HCT116 (cell line): ENCODE data around the gene SYMPK. TPM values are rescaled to one million over a fixed set of nuclear protein-coding genes. Genes with fewer than 3 reads are reported as not detected.

ENCODE experiments used
- total RNA-seq: library from RNA; stranded (reverse); gene quantifications from one replicate; pipeline ENCODE4 v1.2.1, GENCODE V29; 2021; ENCODE audit not compliant: unreplicated experiment

SYMPK gene
- total RNA-seq, 1 experiment from 2014 or later = 117 TPM

Other genes starting within 250 kb of the SYMPK start
- gene EML2, start 223.8 kb downstream of the SYMPK start, total RNA-seq = 131 TPM
- 14.1 TPM for gene GIPR, start 194.9 kb downstream of the SYMPK start, total RNA-seq
- 927 TPM for gene SNRPD2, start 171.2 kb downstream of the SYMPK start, total RNA-seq
- 19.5 TPM for gene QPCTL, start 170.5 kb downstream of the SYMPK start, total RNA-seq
- 31.7 TPM for gene FBXO46, start 132.3 kb downstream of the SYMPK start, total RNA-seq
- gene MEIOSIN, start 129.7 kb downstream of the SYMPK start, total RNA-seq = 2.1 TPM
- 18.3 TPM for gene SIX5, start 93.9 kb downstream of the SYMPK start, total RNA-seq
- gene DMPK, start 80.7 kb downstream of the SYMPK start, total RNA-seq = 52.5 TPM
- gene DMWD, start 70.3 kb downstream of the SYMPK start, total RNA-seq = 56.8 TPM
- 0.57 TPM for gene RSPH6A, start 47.8 kb downstream of the SYMPK start, total RNA-seq
- gene FOXA3, start 1.2 kb upstream of the SYMPK start, total RNA-seq = 5.8 TPM
- gene IRF2BP1, start 23.0 kb upstream of the SYMPK start, total RNA-seq = 33.9 TPM
- 10.8 TPM for gene MYPOP, start 39.5 kb upstream of the SYMPK start, total RNA-seq
- gene NANOS2, start 51.6 kb upstream of the SYMPK start, total RNA-seq = not detected
- gene NOVA2, start 110.7 kb upstream of the SYMPK start, total RNA-seq = 2.5 TPM
- gene CCDC61, start 132.3 kb upstream of the SYMPK start, total RNA-seq = 12.2 TPM
- not detected for gene PGLYRP1, start 159.9 kb upstream of the SYMPK start, total RNA-seq
- not detected for gene IGFL4, start 177.9 kb upstream of the SYMPK start, total RNA-seq